GM12891 (cell line): Measurements from ENCODE around the gene SSTR5.

ENCODE experiments used
- DNase-seq: peaks from one replicate; pipeline ENCODE4 v3.0.0; 2011; ENCODE audit warnings: low spot score; ENCODE audit not compliant: insufficient read length
- FAIRE-seq: peaks from 2 replicates; lab custom pipeline; 2011; peaks lifted over from hg19 to GRCh38; lab: Jason Lieb, UNC
- PAX5 ChIP-seq: IDR thresholded peaks from 2 replicates; pipeline ENCODE4 v1.6.1; 2011; ENCODE audit warnings: low read length, moderate library complexity, mild to moderate bottlenecking; ENCODE audit not compliant: insufficient read depth, severe bottlenecking
- POLR2A ChIP-seq: IDR thresholded peaks from 2 replicates; pipeline ENCODE4 v1.6.1; 2011; ENCODE audit warnings: low read depth, low read length, control low read depth
- POLR2AphosphoS5 ChIP-seq: IDR thresholded peaks from 2 replicates; pipeline ENCODE4 v1.6.1; 2011; ENCODE audit warnings: low read depth, low read length, control low read depth
- POU2F2 ChIP-seq: IDR thresholded peaks from 2 replicates; pipeline ENCODE4 v1.6.1; 2011; ENCODE audit warnings: low read depth, mild to moderate bottlenecking, control low read depth, low read length, moderate library complexity
- SPI1 ChIP-seq: IDR thresholded peaks from 2 replicates; pipeline ENCODE4 v1.6.1; 2011; ENCODE audit warnings: low read depth, low read length, control low read depth
- TAF1 ChIP-seq: IDR thresholded peaks from 2 replicates; pipeline ENCODE4 v1.6.1; 2011; ENCODE audit warnings: low read depth, low read length, control low read depth

The SSTR5 gene

GRCh38 chr16:1125471-1125870 is 52.9 kb downstream of the SSTR5 start:
- FAIRE-seq (no peak), DNase-seq (peak; percentile 63)
- no peak for TF ChIP-seq POLR2AphosphoS5
- no peak for TF ChIP-seq POU2F2
- no peak for TF ChIP-seq SPI1
- no peak for TF ChIP-seq PAX5
- no peak for TF ChIP-seq POLR2A
- TF ChIP-seq TAF1, result no peak

DNA sequence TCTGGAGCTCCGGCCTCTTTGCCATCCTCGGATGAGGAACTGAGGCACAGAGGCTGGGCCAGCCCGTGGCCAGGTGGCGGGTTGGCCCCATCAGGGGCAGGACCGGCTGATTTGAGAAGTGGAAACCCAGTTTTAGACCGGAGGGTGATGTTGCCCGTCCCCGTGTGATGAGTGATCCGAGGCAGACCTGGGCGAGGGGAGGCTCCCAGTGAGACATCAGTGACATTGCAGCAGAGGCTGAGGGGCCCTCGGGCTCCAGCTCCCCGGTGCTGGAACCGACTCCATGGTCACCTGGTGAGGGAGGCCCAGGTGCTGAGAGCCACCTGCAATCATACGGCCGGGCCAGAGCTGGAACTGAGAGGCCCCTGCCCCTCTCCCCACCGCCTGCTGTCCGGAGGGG is 53.5 kb downstream of the SSTR5 start:
- FAIRE-seq (no peak), DNase-seq (no peak)
- TF ChIP-seq TAF1 (no peak), PAX5 (no peak), SPI1 (no peak), POU2F2 (no peak), POLR2A (no peak), POLR2AphosphoS5 (no peak)

DNA sequence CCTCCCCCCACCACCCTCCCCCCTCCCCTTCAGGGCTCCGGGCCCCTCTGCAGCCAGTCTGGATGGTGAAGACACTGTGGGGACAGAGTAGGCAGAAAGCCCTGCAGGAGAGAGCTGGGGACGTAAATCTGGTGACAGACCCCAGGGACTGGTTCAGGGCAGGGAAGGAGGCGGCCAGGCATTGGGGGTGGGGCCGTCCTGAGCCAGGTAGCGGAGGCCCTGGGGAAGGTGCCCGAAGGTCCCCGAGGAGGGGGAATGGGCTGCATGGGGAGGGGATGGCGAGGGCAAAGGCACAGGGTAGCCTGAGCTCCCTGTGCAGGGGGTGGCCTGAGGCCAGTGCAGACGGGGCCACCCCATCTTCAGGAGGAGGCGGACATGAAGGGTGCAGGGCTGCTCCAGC is 54.0 kb downstream of the SSTR5 start:
- no peak for DNase-seq
- FAIRE-seq, result no peak
- TF ChIP-seq PAX5 (no peak), POLR2AphosphoS5 (no peak), POU2F2 (no peak), TAF1 (no peak), POLR2A (no peak), SPI1 (no peak)

- FAIRE-seq (no peak), DNase-seq (no peak)
- TF ChIP-seq TAF1, result no peak
Observed at GRCh38 chr16:1127101-1127500, 54.6 kb downstream of the SSTR5 start.

DNA sequence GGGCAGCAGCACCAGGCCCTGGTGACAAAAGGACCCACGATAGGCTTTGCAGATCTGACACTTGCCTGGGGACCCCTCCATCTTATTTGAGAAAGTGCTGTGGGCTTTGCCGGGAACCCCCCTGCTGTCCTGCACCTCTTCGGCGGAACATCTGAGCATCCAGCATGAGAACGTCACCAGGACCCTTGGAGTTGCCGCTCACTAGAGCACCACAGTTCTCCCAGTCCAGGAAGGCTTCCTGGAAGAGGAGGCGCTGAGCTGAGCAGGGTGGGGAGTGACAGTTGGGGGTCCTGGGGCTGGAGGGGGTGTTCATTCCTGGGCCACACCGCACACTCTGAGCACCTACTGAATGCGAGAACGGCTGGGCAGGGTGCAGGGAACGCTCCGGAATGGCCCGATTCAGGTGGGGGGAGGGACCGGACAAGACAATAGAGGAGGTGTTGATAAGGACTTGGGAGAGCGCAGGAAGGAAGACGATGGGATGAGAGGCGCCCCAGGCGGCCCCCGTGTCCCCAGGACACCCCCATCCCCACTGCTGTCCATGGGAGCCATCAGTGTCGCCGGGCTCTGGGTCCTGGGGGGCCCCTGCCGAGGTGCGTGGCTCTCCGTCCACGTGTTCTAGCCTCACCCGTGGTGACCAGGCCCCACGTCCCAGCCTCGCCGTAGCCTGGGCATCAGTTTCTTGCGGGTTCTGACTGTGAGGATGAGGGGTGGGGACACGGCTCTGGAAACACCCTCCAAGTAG is 55.6 kb downstream of the SSTR5 start:
- no peak for DNase-seq
- TF ChIP-seq POLR2A (no peak), PAX5 (no peak), TAF1 (no peak), POLR2AphosphoS5 (no peak), POU2F2 (no peak), SPI1 (no peak)
- no peak for FAIRE-seq

- no peak for TF ChIP-seq POLR2AphosphoS5
- TF ChIP-seq PAX5, result no peak
- no peak for TF ChIP-seq SPI1
- no peak for TF ChIP-seq TAF1
- FAIRE-seq (no peak), DNase-seq (no peak)
Observed at GRCh38 chr16:1129106-1129960, 56.8 kb downstream of the SSTR5 start.

GRCh38 chr16:1130382-1130781 is 57.8 kb downstream of the SSTR5 start:
- no peak for DNase-seq
- no peak for TF ChIP-seq POU2F2
- TF ChIP-seq TAF1, result no peak
- no peak for TF ChIP-seq POLR2A
- TF ChIP-seq PAX5, result no peak
- no peak for TF ChIP-seq SPI1
- no peak for TF ChIP-seq POLR2AphosphoS5
- FAIRE-seq, result no peak
